Heart right ventricle (tissue), 16 donors: ENCODE data around the gene NXN. TPM values are rescaled to one million over a fixed set of nuclear protein-coding genes. Genes with fewer than 3 reads are reported as not detected.

Experiments
- ATAC-seq, 8 donors: fragments of 200-7000 bp; cut with Tn5 transposase; one replicate each; pipeline ENCODE4 v1.9.1; 2020; ENCODE audit warnings: mild to moderate bottlenecking in 8 of 8, moderate library complexity in 8 of 8, moderate number of reproducible peaks in 1 of 8
- DNase-seq, 2 donors: peaks; one replicate each; pipeline ENCODE4 v3.0.0-alpha.2; 2020
- H3K27ac ChIP-seq, 10 donors: fragments of 200-600 bp; sonication (generic) in 2 of 10; one replicate each; pipeline versions ENCODE4 v1.5.0 to v1.8.0; 2020 to 2022; ENCODE audit warnings: mild to moderate bottlenecking in 3 of 10
- H3K27me3 ChIP-seq, 7 donors: fragments of 200-600 bp; one replicate each; pipeline ENCODE4 v1.8.0; 2021 to 2022; ENCODE audit warnings: mild to moderate bottlenecking in 2 of 7
- H3K36me3 ChIP-seq, 9 donors: fragments of 200-600 bp; sonication (generic) in 1 of 9; one replicate each; pipeline versions ENCODE4 v1.5.0 to v1.8.0; 2020 to 2022; ENCODE audit warnings: mild to moderate bottlenecking in 2 of 9
- H3K4me1 ChIP-seq, 9 donors: fragments of 200-600 bp; sonication (generic) in 1 of 9; one replicate each; pipeline versions ENCODE4 v1.5.0 to v1.8.0; 2020 to 2022; ENCODE audit warnings: mild to moderate bottlenecking in 4 of 9
- H3K4me3 ChIP-seq, 10 donors: fragments of 200-600 bp; sonication (generic) in 2 of 10; one replicate each; pipeline versions ENCODE4 v1.5.0 to v1.8.0; 2020 to 2022; ENCODE audit warnings: mild to moderate bottlenecking in 7 of 10, moderate library complexity in 2 of 10
- H3K9me3 ChIP-seq, 11 donors: fragments of 200-600 bp in 10 of 11; sonication (generic) in 2 of 11; one replicate each; pipeline versions ENCODE4 v1.5.0 to v1.8.0; 2013 to 2022; ENCODE audit warnings: mild to moderate bottlenecking in 2 of 11, control low read depth in 1 of 11, moderate library complexity in 1 of 11
- WGBS, 2 donors: extraction: QIAGEN DNeasy Blood & Tissue Kit; methylation state at CpG; one replicate each; pipeline ENCODE4 v1.1.7; 2013; ENCODE audit warnings: inconsistent platforms in 1 of 2; 5-methylcytosine and 5-hydroxymethylcytosine counted together
- intact Hi-C, 10 donors: fragments of 100-400 bp; cut with DNase I; formaldehyde crosslinking; loops; one replicate each; pipeline versions ENCODE4 v1.11.1 to v1.14.2; 2022
- polyA plus RNA-seq, 2 donors: library from polyadenylated mRNA; stranded (reverse); fragments of 200-250 nt; gene quantifications; one replicate each; pipeline ENCODE4 v1.2.3, GENCODE V29; 2013
- total RNA-seq, 10 donors: library from RNA; stranded (reverse); fragmentation: NEBNext Ultra II Directional in 3 of 10; extraction: Animal tissue kit (Norgen Biotek cat#: 25700) in 3 of 10; gene quantifications; one replicate each; pipeline versions ENCODE4 v1.2.1 to v1.2.4, GENCODE V29; 2021 to 2023
- TF ChIP-seq, protein P1 (sequence below), 9 donors: fragments of 200-600 bp; sonication (generic) in 2 of 9; IDR thresholded peaks; one replicate each; pipeline versions ENCODE4 v1.5.0 to v1.8.0; 2021 to 2022; ENCODE audit warnings: antibody characterized with exemption in 9 of 9, mild to moderate bottlenecking in 5 of 9, moderate library complexity in 1 of 9
- donor health status: Arrhythmogenic right ventricular cardiomyopathy.
- donor health status: ischemic (EF 13 %, LVEDD 7.1; RV severe dilation, severe dysfunction).
- donor health status: healthy with polysubstance abuse.
- donor health status: DM: no; HTN: yes; CAD: no.
- donor health status: DM: no; HTN: no; CAD: no.
- donor health status: ischemic (EF 25% LVEDD 6.9; RV normal size, moderate dysfunction).
- donor health status: ischemic (EF 25% LVEDD 5.7; RV mildly dilated, moderate dysfunction).
- donor health status: healthy.
- donor health status: DM: yes; HTN: yes; CAD: no.
- donor health status: Ischemic cardiomyopathy.
- donor health status: ischemic (EF 35%, LVEDD 5.7; RV mildly dilated, moderate dysfunction).
- donor health status: nonischemic (EF 11% LVEDD 7.7; RV severe dilation, severe dysfunction).
- donor health status: DM: yes; HTN: yes; CAD: no.
- donor health status: PGD.
- donor health status: ischemic (EF 29% LVEDD 5.4; RV normal size, mild dysfunction).
- donor health status: nonischemic (EF 23%, LVEDD 6.1; RV moderate dilation, normal function).

The NXN gene
- total and polyA plus RNA-seq, 12 donors: 9.9 to 24.4 (median 15.9) TPM

DNA sequence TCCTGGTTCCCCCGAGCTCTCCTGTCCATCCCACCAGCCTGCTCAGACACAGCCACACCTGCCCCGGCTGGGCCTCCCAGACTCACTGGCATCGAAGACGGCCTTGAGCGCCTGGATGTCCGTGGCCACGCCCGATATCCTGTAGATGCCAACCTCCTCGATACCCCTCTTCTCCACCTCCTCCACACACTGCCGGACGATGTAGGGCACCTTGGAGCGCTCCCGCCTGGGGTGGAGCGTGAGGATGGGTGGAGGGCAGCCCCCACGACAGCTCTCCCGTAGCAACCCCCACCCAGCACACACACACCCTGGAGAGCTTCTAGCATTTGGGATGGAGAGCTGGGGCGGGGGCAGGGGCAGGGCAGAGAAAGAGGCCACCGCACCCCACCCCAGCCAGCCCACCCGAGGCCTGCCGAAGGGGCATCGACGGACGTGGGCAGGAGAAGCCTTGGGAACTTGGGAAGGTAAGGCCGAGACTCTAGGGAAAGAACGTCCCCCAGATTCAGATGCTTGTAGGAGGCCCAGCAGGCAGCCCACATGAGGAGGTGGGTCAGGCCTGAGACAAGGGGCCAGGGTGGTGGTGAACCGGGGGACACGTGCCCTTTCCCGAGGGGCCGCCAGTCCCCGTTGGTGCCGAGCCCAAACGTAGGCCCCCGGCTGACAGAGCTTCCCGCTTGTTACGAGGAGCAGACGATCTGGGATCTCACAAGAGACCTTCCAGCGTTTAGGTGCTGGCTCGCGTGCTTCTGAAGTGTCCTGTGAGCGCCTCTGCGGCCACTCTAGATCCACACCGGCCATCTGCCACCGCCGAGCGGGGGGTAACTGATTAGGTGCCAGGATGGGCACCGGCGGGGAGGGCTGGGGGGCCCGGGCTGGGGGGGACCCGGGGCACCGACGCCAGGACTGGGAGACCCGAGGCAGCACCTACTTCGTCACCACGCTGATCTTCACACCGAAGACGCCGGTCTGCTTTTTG, 32.5 kb upstream of the NXN start:
- TF ChIP-seq, protein P1, sequence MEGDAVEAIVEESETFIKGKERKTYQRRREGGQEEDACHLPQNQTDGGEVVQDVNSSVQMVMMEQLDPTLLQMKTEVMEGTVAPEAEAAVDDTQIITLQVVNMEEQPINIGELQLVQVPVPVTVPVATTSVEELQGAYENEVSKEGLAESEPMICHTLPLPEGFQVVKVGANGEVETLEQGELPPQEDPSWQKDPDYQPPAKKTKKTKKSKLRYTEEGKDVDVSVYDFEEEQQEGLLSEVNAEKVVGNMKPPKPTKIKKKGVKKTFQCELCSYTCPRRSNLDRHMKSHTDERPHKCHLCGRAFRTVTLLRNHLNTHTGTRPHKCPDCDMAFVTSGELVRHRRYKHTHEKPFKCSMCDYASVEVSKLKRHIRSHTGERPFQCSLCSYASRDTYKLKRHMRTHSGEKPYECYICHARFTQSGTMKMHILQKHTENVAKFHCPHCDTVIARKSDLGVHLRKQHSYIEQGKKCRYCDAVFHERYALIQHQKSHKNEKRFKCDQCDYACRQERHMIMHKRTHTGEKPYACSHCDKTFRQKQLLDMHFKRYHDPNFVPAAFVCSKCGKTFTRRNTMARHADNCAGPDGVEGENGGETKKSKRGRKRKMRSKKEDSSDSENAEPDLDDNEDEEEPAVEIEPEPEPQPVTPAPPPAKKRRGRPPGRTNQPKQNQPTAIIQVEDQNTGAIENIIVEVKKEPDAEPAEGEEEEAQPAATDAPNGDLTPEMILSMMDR (IDR thresholded peaks at IDR 0.05): no peak
- Histone ChIP-seq H3K27ac (peak overlapping the region in 1 of 10 donors; percentile 11), H3K36me3 (peaks cover 0 to 80% (median 39%) of the 10 kb centered on the region in 9 donors), H3K4me3 (no peak overlapping the region), H3K4me1 (peaks cover 12 to 59% (median 37%) of the 10 kb centered on the region in 9 donors), H3K9me3 (no peaks in the 10 kb centered on the region), H3K27me3 (no peaks in the 10 kb centered on the region)
- WGBS, 2 donors: 71 to 75% methylated on average over 54 to 57 of the region's 57 CpGs
- peak in 1 of 8 donors; percentile 3 for ATAC-seq
- intact Hi-C loops: loop anchor here in 1 of 10 donors (5.0 kb wide), 1 partner anchor 35 kb away; no protein-coding TSS in a partner anchor
- DNase-seq: no peak

DNA sequence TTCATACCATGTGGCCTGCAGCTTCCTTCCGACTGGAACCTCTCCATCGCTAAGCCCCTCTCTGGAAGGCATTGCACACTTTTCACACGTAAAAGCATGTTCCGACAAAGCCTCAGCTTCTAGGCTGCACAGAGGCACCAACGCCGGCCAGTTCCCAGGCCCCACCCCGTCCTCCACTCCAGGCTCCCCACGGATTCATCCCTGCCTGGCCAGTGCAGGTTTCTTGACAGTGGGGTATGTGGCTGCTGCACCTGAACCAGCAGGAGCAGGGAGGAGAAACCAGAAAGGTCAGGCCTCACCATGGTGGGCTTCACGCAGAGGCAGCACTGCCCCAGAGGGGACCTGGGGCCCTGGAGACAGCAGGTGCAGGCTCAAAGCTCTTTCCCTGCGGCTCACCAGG, 31.6 kb upstream of the NXN start:
- WGBS, 2 donors: 84 to 85% methylated on average over 10 of the region's 10 CpGs
- no peak overlapping the region for H3K4me3 ChIP-seq
- TF ChIP-seq, protein P1 (IDR thresholded peaks at IDR 0.05): no peak
- no peaks in the 10 kb centered on the region for H3K27me3 ChIP-seq
- ATAC-seq: no peak
- H3K27ac ChIP-seq: peak overlapping the region in 3 of 10 donors; percentile 74 to 83 (median 77)
- H3K4me1 ChIP-seq: peaks cover 16 to 58% (median 44%) of the 10 kb centered on the region in 9 donors
- intact Hi-C loops: loop anchor here in 1 of 10 donors (5.0 kb wide), 1 partner anchor 36 kb away; no protein-coding TSS in a partner anchor
- peaks cover 0 to 80% (median 40%) of the 10 kb centered on the region in 9 donors for H3K36me3 ChIP-seq
- H3K9me3 ChIP-seq: no peaks in the 10 kb centered on the region
- DNase-seq: no peak

DNA sequence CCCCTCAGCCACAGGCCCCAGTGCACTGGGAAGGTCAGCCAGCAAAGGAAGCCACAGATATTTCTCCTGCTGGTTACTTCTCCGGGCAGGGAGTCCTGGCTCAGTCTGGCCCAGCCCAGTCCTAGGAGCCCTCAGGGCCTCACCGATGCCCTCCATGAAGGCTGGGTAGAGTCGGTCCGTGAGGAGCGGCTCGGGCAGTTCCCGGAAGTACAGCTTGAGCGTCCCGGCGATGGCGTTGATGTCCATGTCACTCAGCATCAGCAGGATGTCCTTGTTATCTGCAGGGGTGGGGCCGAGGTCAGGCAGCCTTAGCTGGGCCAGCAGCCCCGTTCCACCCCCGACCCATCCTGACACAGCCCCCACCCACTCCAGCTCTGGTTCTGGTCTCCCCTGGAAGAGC, 31.0 kb upstream of the NXN start:
- Histone ChIP-seq H3K4me3 (no peak overlapping the region), H3K27me3 (no peaks in the 10 kb centered on the region), H3K36me3 (peaks cover 0 to 86% (median 40%) of the 10 kb centered on the region in 9 donors), H3K4me1 (peaks cover 22 to 64% (median 50%) of the 10 kb centered on the region in 9 donors), H3K27ac (peak overlapping the region in 7 of 10 donors; percentile 10 to 83 (median 46)), H3K9me3 (no peaks in the 10 kb centered on the region)
- WGBS, 2 donors: 59 to 61% methylated on average over 14 of the region's 14 CpGs
- DNase-seq (no peak), ATAC-seq (no peak)
- TF ChIP-seq, protein P1 (IDR thresholded peaks at IDR 0.05): no peak
- intact Hi-C loops: loop anchor here in 1 of 10 donors (5.0 kb wide), 1 partner anchor 37 kb away; no protein-coding TSS in a partner anchor

DNA sequence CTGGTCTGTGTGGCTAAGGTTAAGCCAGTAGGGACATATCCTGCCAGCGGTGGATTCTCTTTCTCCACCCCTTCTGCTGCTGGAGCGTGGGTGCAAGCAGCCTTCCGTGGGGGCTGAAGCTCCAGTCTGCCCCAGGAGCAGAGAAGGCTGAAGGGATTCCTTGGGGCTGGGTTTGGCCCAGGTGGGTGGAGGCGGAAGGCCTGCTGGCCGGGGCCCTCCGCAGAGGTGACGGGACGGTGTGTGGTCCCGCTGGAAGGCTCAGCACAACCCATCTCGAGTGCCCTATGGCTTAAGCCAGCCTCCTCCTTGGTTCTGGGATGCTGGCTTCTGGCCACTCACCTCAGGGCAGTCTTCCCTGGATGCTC, 30.5 kb upstream of the NXN start:
- peaks cover 27 to 69% (median 55%) of the 10 kb centered on the region in 9 donors for H3K4me1 ChIP-seq
- intact Hi-C loops: loop anchor here in 1 of 10 donors (5.0 kb wide), 1 partner anchor 37 kb away; no protein-coding TSS in a partner anchor
- peak overlapping the region in 9 of 10 donors; percentile 16 to 83 (median 46) for H3K27ac ChIP-seq
- DNase-seq (no peak), ATAC-seq (no peak)
- peaks cover 0 to 91% (median 40%) of the 10 kb centered on the region in 9 donors for H3K36me3 ChIP-seq
- TF ChIP-seq, protein P1 (IDR thresholded peaks at IDR 0.05): no peak
- H3K27me3 ChIP-seq: no peaks in the 10 kb centered on the region
- H3K4me3 ChIP-seq: no peak overlapping the region
- WGBS, 2 donors: 86 to 90% methylated on average over 10 of the region's 10 CpGs
- H3K9me3 ChIP-seq: no peaks in the 10 kb centered on the region
